NCI-H1436 treated with DMSO at 0.1 percent for 48 hours (cell line): ENCODE data around the gene USP36.
"Not testable (repeated sequence)": the region's sequence is repeated elsewhere in the genome, so short reads cannot be mapped to it uniquely, and the experiment has no call there.

Experiments
- DNase-seq: peaks from one replicate; lab custom pipeline; 2025; lab: John Stamatoyannopoulos, UW

USP36 gene

DNA sequence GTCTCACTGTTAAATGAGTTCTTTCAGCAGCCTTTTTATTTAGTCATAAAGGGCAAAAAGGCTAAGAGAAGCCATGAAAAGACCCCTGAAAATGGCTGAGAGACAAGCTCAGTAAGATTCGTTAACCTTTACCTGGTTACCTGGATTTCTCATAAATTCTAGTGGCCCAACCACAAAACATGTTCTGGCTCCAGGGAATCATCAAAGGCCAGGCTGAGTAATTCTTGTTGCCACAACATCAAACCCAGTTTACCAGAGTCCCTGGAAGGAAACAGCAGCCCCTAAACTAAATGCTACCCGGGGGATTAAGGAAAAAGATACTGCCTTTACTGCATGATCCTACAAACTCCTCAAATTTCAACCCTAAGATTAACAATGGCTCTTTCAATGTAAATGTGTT is 74.4 kb downstream of the USP36 start:
- no peak for DNase-seq

GRCh38 chr17:78765821-78766220 is 74.8 kb downstream of the USP36 start:
- no peak for DNase-seq

DNA sequence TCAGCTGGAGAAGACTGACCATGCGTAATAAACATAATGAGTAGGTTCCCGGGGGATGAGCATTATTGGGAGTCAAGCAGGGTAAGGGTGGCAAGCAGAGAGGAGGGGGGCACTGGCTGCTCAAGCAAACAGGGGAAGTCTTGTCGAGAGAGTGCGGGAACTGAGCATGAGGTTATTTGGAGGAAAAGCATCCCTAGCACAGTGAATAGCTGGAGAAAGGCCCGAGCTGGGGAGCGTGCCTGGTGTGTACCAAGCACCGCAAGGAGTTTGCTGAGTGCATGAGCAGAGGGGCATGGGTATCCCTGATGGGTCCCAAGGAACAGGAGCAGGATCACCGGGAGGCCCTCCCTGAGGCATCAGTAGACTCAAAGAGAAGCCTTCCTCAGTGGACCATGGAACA is 75.7 kb downstream of the USP36 start:
- DNase-seq = no peak

GRCh38 chr17:78763561-78763960 is 77.1 kb downstream of the USP36 start:
- no peak for DNase-seq

GRCh38 chr17:78761789-78762406 is 78.7 kb downstream of the USP36 start:
- DNase-seq = no peak

- DNase-seq = no peak
Observed at GRCh38 chr17:78759969-78760352, 80.7 kb downstream of the USP36 start.

DNA sequence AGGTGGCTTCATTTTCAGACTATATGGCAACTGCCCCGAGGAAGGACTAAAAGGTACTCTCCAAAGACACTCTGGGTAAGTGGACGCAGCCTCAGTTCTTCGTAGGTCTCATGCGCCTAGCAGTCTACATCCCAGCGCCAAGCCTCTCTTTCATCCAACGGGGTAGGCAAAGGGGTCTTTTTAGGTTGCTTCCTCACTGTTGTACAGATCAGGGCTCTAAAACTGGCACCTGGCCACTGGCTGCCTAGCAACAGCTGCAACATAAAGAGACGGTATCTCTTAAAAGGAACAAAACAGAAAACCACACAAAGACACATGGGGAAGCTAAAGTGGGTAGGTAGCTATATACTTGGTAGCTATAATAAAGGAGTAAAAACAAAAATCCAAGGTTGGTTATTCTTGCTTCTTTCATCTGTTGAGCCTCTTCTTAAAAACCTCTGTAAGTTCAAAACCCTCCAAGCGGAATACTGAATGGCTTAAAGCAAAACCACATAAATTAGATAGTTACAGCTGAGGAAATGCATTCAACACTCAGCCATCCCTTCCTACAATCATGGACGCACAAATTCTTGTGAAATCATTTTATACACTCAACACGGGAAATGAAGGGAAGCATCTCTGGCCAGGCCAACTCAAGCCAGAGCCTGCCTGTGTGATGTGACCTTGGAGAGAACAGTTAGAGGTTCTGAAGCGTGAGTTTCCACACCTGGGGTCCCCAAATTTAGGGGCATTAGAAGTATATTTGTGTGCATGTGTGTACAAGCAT is 81.2 kb downstream of the USP36 start:
- DNase-seq = no peak

DNA sequence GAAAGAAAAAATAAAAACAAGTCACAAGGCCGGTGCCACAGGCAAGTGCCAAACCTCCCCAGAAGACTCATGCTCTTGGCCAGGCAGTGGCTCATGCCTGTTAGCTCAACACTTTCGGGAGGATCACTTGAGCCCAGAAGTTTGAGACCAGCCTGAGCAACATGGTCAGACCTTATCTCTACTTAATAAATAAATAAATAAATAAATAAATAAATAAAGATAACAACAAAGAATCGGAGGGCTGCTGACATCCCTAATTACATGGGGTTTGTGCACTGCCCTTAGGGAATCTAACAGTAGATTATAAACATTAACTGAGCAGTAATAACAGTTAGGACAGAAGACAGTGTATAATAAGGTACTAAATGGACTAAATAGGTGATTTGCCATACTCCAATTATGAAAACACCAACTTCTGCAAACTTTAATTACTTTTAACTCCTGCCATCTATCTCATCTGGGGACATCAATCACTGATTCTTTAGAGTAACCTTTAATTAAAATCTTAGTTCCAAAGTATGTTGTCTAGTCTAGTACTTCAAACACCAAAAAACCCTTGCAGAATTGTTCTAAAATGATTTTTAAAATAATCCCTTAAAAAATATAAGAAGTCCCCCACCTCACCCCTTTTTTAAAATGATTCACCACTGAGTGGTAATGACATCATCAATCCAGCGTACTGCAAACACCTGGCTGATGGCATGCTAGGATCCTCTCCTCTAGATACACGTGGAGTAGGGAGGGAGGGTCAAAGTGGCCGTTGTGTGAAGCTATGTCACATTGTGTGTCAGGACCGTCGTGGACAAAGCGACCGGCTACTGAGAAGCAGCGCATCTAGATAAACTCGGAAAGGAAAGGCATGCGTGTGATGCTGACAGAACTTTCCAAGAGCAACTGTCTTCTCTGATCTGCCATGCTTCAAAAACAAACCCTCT is 87.0 kb downstream of the USP36 start:
- no peak for DNase-seq

- DNase-seq = no peak
Observed at GRCh38 chr17:78751447-78752161, 89.0 kb downstream of the USP36 start.

- DNase-seq = not testable (repeated sequence)
Observed at GRCh38 chr17:78751000-78751399, 89.6 kb downstream of the USP36 start.

- no peak for DNase-seq
Observed at GRCh38 chr17:78748730-78749317, 91.8 kb downstream of the USP36 start.

- no peak for DNase-seq
Observed at GRCh38 chr17:78748048-78748729, 92.4 kb downstream of the USP36 start.

DNA sequence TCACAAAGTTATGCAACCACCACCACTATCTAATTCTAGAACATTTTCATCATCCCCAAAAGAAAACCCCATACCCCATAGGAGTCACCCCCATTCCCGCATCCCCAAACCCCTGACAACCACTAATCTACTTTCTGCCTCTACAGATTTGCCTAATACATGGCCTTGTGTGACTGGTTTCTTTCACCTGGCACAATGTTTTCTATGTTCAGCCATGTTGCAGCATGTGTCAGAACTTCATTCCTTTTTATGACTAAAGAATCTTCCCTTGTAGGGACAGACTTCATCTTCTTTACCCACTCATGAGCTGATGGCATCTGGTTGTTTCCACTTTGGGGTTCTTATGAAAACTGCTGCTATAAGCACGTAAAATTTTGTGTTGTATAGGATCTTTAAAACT is 93.1 kb downstream of the USP36 start:
- DNase-seq = no peak

- DNase-seq = no peak
Observed at GRCh38 chr17:78746949-78747269, 93.7 kb downstream of the USP36 start.

DNA sequence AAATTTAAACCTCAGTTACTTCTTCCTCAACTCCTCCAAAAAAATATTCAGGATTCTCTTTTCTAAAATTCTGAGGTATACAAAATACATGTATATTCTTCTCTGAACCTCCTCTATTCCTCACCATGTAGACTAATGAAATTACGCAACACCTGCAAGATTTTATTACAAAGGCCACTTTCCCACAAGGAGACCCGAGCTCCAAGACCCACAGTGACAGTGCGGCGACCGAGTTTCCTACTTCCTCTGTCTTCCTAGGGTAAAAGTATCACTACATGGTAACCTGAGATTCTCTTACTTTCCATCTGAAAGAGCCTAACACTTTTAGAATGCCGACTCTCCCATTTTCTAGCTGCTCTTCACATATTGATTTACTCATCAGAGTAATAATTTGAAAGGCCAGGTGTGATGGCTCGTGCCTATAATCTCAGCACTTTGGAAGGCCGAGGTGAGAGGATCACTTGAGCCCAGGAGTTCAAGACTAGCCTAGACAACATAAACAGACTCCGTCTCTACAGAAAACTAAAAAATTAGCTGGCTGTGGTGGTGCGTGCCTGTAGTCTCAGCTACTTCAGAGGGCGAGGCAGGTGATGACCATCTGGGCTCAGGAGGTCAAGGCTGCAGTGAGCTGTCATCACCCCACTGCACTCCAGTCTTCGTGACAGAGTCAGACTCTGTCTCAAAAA is 94.2 kb downstream of the USP36 start:
- no peak for DNase-seq
